Fibroblast of skin of abdomen (primary cell): ENCODE results near the gene RNF208.

ENCODE experiments used
- DNase-seq: peaks from one replicate; pipeline ENCODE4 v3.0.0-alpha.2; 2013

The RNF208 gene

DNA sequence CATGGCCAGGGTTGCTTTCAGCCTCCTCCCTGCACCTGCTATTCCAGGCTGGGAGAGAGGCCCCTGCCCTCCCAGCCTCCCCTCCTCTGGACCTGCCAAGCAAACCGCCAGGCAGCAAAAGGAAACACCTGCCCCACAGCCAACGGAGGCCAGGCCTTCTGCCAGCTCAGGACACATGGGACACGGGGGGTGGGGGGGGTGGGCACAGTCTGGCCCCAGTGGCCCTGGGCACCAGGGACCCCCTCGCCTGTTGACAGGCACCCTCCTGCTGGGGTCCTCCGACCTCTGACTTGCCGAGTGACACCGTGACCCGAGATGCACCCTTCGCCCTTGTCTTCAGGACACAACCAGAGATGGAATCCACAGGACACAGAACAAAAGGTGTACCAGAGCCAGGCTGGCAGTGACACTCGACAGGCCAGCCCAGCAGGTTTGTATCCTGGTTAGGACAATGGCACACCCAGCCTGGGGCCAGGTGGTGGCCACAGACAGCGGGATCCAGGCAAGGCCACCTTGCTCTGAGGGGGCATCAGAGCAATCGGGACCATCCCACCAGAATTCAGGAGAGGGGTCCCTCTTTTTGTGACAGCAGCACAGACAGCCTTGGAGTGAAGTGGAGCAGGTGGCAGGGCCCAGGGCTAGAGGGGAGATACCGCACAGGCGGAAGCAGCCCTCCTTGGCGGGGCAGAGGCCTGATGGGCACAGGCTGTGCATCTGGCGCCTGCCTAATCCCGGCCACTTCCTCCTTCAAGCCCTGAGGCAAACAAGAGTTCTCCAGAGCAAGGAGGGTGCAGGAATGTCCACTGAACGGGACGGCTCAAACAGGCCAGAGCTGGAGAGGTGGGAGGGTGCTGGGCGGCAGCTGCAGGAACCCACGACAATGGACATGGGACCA lies 48.9 kb downstream of the RNF208 start:
- no peak for DNase-seq

DNA sequence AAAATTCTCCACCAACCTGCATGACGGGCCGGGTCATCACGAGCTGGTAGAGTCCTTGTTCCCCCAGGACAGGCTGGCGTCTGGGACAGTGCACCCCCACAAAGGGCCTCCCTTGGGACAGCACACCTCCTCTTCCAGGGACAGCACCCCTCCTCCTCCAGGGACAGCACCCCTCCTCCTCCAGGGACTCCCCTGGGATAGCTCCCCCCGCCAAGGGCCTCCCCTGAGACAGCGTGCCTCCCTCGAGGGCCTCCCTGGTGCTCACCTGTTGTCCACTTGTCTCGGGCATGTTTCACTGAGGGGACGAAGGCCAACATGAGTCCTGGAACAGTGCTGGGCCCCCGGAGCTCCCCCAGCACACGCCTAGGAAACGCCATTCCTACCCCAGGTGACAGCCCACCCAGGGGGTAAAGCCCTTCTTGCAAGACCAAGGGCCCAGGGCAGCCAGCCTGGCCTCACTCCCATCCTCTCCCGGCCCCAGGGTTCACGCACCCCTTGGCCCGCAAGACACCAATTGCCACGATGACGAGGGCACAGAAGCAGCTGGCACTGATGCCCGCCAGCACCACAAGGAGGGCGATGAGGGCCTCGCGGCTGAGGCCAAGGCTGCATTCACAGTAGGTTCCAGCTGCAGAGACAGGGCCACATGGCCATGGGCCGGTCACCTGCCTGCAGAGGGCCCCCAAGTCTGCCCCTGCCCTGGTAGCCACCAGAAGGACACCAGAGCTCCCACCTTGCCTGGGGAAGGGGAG lies 50.7 kb downstream of the RNF208 start:
- no peak for DNase-seq

DNA sequence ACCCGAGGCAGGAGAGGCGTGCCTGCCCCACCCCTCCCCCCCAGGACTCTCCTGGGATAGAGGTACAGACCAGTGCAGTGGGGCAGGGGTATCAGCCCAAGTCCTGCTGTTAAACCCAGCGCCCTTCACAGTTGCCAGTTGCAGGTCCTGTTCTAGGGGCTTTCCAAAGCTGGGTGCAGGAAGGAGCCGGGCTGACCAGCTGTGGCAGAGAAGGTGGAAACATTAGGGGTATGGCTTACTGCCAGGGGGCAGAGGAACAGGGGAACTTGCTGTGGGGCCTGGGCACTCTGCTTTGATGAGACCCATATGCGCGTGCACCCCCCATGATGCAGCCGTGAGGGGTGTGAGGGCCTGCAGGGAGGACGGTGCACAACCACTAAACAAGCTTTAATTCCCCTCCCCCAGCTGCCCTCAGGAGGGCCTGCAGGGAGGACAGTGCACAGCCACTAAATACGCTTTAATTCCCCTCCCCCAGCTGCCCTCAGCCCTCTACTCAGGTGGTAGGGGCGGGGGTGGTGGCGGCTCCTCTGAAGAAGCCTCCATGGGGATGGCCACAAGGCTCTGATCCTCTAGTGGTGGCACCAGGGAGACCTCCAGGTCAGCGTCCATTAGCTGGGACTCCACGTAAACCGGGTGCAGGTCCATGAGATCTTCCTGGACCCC lies 51.4 kb downstream of the RNF208 start:
- DNase-seq: no peak
